ENCODE data around the gene PHACTR2. TPM values are rescaled to one million over a fixed set of nuclear protein-coding genes. Genes with fewer than 3 reads are reported as not detected.

Gene PHACTR2
- total and polyA plus RNA-seq, 7 donors: 4.2 to 51.9 (median 17.6) TPM

DNA sequence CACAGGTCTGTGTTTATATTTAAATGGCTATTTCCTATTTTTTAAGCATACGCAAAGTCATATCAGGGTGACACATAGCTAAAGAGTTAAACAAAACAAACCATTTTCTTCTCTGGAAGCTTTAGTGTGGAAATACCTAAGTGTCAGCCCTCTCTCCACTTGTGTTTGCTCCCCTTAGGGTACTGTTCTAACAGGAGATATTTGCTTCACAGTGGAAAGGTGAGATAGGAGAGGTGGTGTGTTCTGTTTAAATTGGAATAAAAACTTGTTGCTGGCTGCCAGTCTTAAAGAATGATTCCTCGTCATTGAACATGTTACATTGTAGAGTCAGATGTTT lies 18.9 kb downstream of the PHACTR2 start:
- TF ChIP-seq, protein P1, sequence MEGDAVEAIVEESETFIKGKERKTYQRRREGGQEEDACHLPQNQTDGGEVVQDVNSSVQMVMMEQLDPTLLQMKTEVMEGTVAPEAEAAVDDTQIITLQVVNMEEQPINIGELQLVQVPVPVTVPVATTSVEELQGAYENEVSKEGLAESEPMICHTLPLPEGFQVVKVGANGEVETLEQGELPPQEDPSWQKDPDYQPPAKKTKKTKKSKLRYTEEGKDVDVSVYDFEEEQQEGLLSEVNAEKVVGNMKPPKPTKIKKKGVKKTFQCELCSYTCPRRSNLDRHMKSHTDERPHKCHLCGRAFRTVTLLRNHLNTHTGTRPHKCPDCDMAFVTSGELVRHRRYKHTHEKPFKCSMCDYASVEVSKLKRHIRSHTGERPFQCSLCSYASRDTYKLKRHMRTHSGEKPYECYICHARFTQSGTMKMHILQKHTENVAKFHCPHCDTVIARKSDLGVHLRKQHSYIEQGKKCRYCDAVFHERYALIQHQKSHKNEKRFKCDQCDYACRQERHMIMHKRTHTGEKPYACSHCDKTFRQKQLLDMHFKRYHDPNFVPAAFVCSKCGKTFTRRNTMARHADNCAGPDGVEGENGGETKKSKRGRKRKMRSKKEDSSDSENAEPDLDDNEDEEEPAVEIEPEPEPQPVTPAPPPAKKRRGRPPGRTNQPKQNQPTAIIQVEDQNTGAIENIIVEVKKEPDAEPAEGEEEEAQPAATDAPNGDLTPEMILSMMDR (IDR thresholded peaks at IDR 0.05): no peak
- TF ChIP-seq POLR2AphosphoS5 (IDR thresholded peaks at IDR 0.05) (no peak), POLR2A (IDR thresholded peaks at IDR 0.05) (no peak), EP300 (IDR thresholded peaks at IDR 0.05) (no peak)
- intact Hi-C loops (cut with DNase I): loop anchor here (5.0 kb wide), 1 partner anchor 46 kb away; no protein-coding TSS in a partner anchor
- 89 to 91% methylated on average over 2 of the region's 2 CpGs for WGBS, 2 donors
- Histone ChIP-seq H3K27ac (peak overlapping the region in 3 of 4 donors; percentile 54 to 66 (median 56)), H3K27me3 (no peaks in the 10 kb centered on the region), H3K4me3 (no peak overlapping the region), H3K36me3 (no peaks in the 10 kb centered on the region), H3K9me3 (no peaks in the 10 kb centered on the region), H3K4me1 (peaks cover 0 to 77% (median 45%) of the 10 kb centered on the region in 4 donors)
- DNase-seq: no peak

DNA sequence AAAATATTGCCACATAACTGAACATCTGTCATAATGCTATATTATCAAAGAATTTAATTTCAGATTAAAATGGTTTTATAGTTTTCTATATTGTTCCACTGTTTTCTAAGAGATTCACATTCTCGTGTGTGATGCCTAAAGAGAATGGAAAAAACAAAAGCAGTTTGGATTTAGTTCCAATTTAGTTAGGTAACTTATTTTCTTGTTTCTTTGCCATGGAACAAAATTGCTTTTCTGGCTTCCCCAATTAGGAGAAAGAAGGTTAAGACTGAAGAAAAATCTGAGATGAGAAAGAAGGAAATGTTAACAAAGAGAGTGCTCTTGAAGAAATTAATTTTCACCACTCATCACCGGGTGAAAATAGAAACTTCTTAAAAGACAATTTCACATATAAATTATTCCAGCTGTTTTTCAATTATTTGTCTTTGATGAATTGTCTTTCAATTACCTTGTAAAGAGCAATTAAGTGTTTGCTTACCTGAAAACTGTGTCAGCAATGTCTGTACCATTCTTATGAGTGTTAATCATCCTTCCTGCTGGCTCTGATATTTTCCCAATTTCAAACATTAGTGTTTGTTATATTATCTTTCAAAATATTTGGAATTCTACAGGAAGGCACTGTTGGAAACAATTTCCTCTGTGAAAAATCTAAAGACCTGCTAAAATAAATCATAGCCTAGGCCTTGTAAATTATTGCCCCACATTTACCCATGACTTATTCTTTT lies 19.5 kb downstream of the PHACTR2 start:
- Histone ChIP-seq H3K4me3 (no peak overlapping the region), H3K4me1 (peaks cover 0 to 74% (median 47%) of the 10 kb centered on the region in 4 donors), H3K27ac (peak overlapping the region in 3 of 4 donors; percentile 54 to 66 (median 56)), H3K27me3 (no peaks in the 10 kb centered on the region), H3K9me3 (no peaks in the 10 kb centered on the region), H3K36me3 (no peaks in the 10 kb centered on the region)
- TF ChIP-seq POLR2A (IDR thresholded peaks at IDR 0.05) (no peak), POLR2AphosphoS5 (IDR thresholded peaks at IDR 0.05) (no peak), EP300 (IDR thresholded peaks at IDR 0.05) (no peak)
- TF ChIP-seq, protein P1 (IDR thresholded peaks at IDR 0.05): no peak
- intact Hi-C loops (cut with DNase I): loop anchor here (5.0 kb wide), 1 partner anchor 45 kb away; no protein-coding TSS in a partner anchor
- WGBS, 2 donors: 75 to 83% methylated on average over 2 of the region's 2 CpGs
- no peak for DNase-seq

DNA sequence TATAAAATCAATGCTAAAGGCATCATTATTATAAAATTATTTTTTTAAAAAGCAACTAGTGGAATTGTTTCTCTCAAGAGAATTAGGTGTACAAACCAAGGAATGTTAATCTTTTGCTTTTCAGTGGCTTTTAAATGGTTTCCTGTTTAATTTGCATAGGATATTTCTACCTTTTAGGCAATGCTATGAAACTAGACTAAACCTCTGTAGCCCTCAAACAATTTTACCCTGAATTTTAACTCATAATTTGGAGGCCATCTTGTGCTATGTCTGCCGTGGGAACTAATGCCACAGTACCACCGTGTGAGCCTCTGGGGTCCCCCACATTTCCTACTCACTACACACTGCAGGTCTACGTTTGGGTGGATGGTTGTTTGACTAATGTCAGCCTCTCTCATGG lies 20.6 kb downstream of the PHACTR2 start:
- no peak for TF ChIP-seq POLR2A (IDR thresholded peaks at IDR 0.05)
- TF ChIP-seq, protein P1 (IDR thresholded peaks at IDR 0.05): no peak
- no peak for TF ChIP-seq POLR2AphosphoS5 (IDR thresholded peaks at IDR 0.05)
- TF ChIP-seq EP300 (IDR thresholded peaks at IDR 0.05): no peak
- Histone ChIP-seq H3K4me1 (peaks cover 0 to 69% (median 47%) of the 10 kb centered on the region in 4 donors), H3K4me3 (no peak overlapping the region), H3K27me3 (no peaks in the 10 kb centered on the region), H3K9me3 (no peaks in the 10 kb centered on the region), H3K36me3 (no peaks in the 10 kb centered on the region), H3K27ac (peak overlapping the region in 3 of 4 donors; percentile 54 to 66 (median 56))
- intact Hi-C loops (cut with DNase I): loop anchor here (5.0 kb wide), 1 partner anchor 44 kb away; no protein-coding TSS in a partner anchor
- DNase-seq: no peak
- 91 to 93% methylated on average over 3 of the region's 3 CpGs for WGBS, 2 donors

DNA sequence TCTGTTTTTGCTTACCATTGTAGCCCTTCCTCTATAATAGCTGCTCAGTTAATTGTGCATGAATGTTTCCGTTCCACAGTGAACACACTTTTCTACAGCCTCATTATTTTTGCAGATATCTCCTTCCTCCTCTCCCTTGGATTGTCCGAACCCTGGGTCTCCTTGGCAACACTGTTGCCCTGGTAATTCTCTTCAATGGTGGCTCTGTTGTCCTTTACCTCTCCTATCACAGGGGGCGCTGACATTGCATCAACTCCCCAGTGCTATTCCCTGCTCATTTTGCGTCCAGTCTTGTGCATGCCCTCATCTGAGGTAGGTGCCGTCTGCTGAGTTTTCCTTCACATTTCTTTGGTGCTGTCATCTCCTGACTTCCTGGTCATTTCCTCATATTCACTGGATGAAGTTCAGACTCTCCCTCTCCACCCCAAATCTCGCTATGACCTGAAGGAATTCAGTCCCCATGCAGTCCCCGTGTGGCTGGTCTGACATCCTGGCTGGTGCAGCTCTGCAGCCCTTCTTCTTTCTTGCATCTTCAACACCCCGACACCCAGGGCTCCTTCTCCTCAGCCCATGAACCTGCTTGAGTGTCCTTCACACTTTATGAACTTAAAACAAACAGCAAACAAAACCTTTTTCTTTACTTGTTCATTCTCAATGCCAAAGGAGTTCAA lies 21.1 kb downstream of the PHACTR2 start:
- no peak for DNase-seq
- Histone ChIP-seq H3K4me1 (peaks cover 0 to 64% (median 47%) of the 10 kb centered on the region in 4 donors), H3K27ac (peak overlapping the region in 1 of 4 donors; percentile 66), H3K4me3 (no peak overlapping the region), H3K27me3 (no peaks in the 10 kb centered on the region), H3K36me3 (no peaks in the 10 kb centered on the region), H3K9me3 (no peaks in the 10 kb centered on the region)
- TF ChIP-seq POLR2AphosphoS5 (IDR thresholded peaks at IDR 0.05) (no peak), EP300 (IDR thresholded peaks at IDR 0.05) (no peak), POLR2A (IDR thresholded peaks at IDR 0.05) (no peak)
- TF ChIP-seq, protein P1 (IDR thresholded peaks at IDR 0.05): no peak
- 92 to 93% methylated on average over 8 of the region's 8 CpGs for WGBS, 2 donors
- intact Hi-C loops (cut with DNase I): loop anchor here (5.0 kb wide), 1 partner anchor 43 kb away; no protein-coding TSS in a partner anchor
